Measurements from ENCODE around the gene MUC5B.
A peak's percentile ranks its signal among the peaks of the same experiment; 100 is the strongest.

Gene MUC5B

DNA sequence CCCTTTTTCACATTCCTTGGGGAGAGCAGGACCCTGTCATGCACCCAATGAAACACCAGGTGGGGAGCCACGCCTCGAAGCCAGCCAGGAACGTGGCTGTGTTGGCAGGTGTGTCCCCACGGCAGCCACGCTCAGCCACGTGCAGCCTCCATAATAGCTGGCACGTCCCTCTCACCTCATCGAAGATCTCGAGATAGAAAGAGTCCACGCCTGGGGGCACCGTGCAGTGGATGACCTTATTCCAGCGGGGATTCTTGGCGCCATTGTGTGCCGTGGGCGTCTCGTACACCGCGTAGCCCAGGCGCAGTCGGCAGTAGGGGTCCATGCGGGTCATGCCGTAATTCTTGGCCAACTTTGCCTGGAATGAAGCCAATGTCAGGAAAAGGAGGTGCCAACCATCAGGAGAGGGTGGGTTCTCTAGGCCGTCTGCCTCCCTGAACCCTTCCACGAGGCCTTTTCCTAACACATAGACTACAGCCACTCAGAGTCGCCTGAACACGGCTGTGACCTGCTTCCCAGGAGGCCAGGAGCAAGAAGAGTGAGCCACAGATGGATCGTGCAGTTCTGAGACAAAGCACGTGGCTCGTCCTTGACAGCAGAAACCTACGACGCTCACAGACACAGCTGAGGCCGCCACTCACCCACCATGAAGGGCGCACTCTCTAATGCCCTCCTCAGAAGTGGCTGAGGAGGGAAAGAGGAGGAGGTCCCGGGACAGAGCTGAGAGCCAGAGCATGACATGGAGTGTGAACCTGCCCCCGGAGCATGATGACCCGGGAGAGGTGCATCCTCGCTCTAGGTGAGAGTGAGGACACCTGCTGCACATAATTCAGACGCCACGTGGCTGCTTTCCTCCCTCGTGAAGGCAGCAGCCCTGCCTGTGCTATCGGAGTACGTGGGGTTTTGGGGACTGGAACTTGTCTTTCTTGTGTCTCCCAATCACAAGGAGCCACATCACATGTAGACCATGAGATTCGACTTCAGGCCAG, 67.5 kb downstream of the MUC5B start:
- DNase-seq = no peak

DNA sequence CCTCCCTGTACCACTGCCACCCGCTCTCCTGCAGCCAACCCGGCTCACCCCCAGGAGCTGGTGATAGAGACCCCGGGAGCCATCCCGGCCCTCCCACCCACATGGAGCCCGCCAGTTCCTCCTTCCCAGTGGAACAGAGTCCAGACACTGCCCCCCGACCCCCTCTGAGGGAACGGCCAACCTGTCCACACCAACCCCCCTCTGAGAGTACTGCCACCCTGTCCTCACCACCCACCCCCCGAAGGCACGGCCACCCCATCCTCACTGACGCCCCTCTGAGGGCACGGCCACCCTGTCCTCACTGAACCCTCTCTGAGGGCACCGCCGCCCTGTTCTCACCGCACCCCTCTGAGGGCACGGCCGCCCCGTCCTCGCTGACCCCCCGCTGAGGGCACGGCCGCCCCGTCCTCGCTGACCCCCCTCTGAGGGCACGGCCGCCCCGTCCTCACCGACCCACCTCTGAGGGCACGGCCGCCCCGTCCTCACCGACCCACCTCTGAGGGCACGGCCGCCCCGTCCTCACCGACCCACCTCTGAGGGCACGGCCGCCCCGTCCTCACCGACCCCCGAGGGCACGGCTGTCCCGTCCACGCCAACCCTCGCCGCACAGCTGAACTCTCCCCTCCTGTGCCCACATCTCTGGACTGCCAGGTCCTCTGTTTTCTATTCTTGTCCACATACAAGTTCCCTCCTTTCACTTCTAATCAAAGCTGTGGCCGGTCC, 68.6 kb downstream of the MUC5B start:
- DNase-seq = no peak

DNA sequence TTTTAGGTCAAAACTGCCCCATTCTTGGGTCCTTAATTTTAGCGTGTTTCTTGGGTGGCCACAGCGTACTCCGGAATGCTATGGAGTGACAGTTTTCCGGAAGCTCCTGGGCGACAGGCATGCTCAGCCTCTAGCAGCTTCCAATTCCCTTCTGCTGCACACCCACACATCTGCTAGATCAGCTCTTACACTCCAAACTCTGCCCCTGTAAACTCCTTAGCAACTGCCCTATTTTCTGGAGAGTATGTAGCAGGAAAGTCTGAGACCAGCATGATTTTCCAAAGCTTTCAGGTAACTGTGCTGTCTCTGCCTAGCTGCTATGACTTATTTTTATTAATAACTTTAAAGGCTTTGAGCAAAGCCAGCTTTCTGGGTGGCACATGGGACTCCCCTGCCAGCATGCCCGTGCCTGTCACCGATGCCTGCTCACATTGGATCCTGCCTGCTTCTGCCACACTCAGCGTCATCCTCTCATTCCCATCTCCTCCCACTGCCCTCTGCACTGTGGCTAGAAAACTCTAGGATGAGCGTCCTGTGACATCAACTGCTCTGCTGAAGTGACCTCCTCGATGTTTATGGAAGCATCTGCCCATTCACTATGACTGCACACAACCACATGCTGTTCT, 69.3 kb downstream of the MUC5B start:
- DNase-seq = no peak

DNA sequence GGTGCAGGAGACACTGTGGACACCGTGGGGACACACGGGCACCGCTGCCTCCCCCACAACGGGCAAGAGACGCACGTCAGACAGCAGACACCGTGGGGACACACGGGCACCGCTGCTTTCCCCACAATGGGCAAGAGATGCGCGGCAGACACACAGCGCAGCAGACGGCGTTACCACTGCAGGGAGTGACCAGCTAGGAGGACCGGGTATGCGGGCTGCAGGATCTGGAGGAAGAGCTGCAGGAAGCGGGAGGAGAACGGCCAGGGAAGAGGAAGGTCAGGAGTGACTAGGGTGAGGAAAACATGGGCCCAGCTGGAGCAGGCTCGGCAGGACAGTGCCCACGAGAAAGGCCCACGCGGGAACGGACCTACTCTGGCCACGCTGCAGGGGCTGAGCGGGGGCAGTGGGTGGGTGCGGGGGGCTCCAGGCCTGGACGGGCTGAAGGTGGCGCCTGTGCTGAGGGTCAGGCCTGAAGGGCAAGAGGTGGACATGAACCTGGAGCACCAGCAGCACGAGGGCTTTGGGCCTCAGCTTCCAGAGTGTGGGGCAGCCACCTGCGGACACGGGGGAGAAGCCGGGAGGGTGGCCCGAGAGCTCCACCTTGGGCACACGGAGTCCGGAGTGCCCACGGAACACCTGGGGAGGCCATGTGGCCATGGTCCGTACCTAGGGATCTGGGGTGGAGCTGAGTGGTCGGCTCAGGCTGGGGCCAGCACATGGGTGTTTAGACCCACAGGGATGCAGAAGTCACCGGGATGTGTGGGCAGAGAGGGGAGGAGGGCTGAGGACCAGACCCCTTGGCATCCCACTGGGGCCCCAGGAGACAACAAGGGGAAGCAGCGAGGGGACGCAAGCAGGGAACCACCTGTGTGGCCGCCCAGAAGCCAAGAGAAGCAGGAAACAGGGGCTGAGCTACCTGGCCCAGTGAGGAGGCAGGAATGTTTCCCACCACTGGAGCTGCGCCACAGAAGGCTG, 70.1 kb downstream of the MUC5B start:
- DNase-seq = no peak

DNA sequence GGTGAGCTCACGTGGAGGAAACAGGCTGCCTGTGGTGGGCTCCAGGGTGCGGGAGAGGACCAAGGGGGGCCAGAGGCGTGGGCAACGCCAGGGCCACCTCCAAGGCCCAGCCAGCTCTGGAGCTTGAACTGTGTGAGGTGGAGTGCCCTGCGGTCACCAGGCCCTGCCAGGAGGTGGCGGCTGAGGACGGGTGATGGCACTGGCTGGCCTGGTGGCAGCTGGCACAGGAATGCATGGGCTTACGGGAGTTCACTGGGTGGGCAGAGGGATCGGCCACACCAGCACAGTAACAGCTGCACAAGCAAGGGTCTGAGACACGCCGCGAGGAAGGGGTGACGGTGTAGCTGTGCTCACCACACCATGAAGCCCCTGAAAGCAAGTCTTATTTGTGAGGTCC, 70.8 kb downstream of the MUC5B start:
- no peak for DNase-seq

DNA sequence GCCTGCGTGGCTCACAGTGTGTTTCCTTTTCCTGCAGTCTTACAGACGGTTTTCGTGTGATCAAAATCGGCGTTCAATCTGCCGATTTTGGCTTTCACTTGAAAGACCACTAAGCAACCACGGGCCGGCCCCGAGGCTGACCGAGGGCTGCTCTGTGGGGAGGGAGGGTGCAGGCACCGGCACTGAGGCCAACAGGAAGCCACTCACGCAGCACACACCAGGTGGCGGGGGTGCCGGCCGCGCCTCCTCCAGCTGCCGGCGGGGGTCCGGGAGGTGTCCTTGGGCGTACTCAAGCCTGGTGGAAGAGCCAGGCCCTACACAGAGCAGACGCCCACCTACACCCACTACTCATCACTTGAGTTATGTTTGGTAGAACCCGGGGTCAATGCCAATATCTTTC, 72.2 kb downstream of the MUC5B start:
- DNase-seq = no peak

DNA sequence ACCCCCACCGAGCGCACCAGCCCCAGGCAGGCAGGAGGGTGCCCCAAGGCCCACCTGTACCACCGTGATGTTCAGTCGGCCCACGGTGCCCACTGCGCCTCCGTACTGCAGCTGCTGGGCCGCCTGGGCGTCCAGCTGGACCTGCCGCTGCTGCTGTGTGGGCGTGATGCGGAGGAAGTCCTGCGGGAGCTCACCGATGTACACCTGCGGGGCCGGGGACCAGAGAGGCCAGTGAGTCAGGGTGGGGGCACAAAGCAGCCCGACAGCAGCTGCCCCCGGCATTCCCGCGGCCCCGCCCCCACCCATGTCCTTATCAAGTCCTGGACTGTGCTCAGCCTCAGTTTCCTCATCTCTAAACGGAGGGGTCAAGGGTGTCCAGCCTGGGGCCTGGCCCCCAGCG, 72.7 kb downstream of the MUC5B start:
- DNase-seq = no peak

DNA sequence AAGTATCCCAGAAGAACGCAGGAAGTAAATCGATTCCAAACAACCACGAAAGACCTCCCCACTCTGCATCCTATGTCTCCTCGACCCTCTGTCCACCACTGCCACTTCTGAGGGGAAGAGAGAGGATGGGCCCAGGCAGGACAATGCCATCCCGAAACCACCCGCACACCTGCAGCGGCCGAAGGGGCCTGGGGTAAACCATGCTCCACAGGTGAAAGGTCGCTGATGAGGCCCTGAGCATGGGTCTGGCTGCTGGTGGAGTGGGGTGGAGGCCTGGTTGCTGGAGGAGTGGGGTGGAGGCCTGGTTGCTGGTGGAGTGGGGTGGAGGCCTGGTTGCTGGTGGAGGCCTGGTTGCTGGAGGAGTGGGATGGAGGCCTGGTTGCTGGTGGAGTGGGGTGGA, 73.4 kb downstream of the MUC5B start:
- DNase-seq = no peak

DNA sequence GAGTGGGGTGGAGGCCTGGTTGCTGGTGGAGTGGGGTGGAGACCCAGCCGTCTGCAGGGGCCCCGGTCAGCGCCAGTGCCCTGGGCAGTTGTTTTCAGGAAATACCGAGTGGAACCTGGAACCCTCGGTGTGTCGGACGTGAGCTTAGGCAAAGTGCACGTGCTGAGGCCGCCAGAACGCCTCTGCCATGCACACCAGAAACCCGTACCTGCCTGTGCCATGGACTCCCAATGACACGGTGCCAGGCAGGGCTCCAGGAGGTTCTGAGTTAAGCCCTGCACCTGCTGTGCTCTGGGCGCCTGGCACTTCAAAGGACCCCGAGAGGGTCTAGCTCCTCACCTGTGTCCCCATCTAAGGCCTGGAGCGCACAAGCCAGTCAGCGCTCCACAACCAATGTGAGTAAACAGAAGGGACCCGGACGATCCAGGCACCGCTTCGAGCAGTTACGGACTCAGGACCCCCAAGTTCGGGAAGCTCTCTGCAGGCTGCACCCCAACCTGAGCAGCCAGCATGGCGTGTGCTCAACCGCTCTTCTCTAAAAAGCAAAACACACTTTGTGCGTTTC, 74.2 kb downstream of the MUC5B start:
- DNase-seq = no peak

DNA sequence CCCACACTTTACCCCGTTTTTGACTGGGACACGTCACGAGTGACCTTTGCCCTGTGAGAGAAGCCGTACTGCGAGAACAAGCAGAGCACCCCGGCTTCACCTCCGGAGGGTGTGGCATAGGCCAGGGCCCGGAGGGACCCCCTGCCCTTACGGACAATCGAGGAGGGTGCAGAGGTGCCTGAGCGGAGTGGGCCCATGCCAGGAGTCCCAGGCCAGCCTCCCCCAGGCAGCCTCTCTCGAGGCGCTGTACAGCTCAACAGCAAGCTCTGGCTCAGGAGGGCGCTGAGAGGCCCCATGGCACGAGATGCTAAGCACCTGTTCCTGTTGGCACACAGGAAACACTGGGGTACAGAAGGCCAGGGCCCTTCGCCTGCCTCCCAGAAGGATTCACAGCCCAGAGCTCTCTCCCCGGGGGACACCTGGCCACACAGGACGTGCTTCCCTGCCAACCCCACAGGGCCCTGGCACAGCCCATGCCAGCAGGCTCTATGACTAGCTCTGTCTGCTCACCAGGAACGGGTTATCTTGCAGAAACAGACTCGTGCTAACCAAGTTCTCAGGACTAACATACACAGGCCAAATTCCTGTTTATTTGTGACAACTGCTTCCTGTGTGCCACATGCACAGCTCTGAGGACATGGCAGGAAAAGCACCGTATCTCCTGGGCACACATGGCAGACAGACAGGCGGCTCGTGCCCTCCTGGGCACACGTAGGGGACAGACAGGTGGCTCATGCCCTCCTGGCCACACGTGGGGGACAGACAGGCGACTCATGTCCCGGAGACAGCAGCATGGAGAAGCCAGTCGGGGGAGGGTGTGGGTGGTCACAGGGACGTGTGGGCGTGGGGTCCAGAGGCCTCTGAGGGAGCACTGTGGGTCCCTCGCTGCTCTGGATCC, 75.0 kb downstream of the MUC5B start:
- no peak for DNase-seq

DNA sequence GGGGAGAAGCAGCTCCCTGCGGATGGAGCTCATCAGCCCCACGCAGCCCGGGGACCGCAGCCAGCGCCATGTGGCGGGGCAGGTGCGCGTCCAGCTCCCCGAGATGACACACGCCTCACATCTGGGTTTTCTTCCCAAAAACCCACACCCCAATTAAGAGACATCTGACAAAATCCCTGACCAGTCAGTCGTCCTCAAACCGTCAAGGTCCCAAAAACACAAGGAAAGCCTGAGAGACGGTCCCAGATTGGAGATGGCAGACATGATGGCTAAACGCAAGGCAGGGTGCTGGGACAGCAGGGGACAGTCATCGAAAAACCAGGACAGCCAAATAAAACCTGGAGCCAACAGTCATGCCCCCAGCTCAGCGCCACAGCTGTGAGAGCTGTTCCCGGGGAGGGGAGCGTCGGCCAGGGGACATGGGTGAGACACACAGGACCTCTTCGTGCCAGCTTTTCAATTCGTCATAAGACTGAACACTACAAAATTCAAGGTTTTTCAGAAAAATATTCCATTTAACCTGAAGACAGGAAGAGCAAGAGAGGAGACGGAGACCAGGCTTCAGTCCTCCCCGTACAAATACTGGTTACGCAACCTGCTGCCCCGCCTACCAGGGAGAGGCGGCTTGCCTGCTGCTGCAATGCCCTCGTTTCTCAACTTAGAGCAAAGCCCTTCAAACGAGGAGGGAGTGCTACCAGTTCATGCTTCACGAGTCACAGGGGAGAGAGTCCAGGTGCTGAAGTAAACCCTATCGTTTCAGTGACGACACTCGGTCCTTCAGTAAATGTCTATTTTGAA, 76.0 kb downstream of the MUC5B start:
- DNase-seq = peak; percentile 32

DNA sequence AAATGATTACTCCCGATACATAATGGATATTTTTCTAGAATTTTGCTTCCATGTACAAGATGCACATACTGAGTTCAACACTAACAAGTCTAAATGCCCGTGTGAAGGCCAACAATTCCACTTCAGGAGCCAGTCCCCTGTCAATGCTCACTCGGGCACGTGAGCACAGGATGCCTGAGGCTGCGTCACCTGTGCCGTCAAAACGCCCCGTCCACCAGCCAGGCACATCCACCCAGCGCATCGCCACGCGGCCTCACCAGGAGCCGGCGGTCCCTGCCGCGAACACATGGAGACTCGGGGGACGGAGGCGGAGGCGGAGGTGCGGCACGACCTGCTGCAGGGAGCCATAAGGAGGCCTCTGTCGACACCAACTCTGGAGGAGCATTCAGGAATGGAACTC, 76.8 kb downstream of the MUC5B start:
- no peak for DNase-seq

DNA sequence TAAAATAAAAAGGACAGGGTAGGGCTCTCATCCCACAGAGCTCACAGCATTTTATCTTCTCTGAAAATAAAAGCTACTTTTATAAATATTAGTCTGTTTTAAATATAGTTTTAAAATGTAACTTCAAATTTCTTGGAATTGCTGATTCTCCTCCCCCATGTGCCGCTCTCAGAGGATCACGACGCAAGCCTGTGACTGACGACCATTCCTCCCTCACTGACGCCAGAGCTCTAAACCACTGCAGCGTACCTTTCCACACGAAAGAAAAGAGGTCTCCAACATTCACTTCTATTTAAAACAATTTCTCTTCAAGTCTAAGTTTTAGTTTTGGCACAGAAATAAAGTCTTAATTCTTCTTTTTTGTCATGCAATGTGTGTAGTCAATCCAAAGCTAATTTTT, 77.3 kb downstream of the MUC5B start:
- DNase-seq = no peak

DNA sequence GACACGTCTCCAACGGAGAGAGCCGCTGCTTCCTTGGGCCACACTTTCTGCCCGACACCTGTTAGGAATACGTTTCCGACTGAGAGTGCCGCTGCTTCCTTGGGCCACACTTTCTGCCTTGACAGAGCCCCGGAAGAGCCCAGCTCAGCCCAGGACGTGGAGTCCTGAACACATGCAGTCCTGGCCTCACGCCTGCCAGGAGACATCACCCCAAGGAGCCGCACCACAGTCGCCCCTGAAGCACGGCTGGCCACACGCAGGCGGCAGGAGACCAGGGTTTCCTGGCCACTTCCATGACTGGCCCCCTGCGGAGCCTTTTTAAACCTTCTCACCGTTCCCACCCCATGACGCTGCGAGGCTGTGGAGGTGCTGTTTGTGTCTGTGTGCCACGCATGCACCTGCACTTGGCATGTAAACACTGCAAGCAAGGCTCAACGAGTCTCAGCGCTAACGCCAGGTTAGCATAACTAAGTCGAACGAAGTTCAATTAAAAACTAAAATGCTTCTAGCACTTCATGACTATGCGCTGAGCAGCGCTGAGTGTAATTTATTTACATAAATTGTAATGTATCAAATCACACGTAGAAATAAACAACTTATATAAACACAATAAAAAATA, 77.8 kb downstream of the MUC5B start:
- DNase-seq = no peak

DNA sequence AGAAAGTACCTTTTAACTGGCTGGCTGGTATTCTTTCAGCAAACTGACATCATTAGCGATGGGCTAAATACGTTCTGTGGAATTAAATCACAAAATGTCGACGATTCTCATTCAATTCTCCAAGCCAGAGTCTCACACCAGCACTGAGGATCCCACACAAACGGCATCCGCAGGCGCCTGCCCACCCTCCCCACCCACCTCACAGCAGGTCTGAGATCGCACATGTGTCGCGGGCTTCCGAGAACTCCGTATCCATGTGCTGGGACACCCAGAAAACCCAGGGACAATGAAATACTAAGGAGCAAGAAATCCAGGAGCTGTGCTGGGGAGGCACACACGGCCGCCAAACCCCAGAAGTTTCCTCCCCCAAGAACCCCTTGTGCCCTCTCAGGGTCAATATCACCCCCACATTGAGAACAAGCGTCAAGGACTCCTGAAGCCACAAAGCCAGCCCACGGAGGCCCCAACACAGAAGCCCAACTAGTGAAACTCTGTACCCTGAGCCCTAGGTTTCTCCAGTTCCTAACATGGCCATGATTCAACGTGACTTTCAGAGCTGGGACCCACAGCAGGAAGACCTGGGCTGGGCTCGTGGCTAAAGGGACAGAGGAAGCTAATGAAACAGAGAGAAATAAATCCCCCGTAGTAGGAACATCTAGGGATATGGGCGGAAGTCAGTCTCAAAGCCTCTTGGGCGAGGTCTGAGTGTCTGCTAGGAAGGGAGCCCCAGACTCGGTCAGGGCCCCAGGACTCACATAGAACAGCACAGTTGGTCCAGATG, 78.5 kb downstream of the MUC5B start:
- DNase-seq = no peak

DNA sequence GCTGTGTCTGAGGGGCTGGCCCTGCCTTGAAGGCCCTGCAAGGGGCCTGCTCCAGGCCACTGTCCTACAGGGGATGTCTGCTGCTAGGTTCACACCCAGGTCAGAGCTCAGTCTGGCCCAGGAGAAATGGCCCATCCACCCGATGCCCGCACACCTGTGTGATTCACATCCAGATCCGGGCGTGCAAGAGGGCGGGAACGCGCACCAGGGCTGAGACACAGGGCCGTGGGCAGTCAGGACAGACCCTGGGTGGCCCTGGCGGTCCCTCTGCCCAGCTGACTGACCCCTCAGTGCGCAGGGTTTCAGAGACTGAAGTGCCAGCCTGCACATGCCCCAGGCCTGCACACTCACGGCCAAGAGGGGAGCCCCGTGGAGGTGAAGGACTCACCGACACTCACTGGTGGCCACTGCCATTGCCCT, 79.2 kb downstream of the MUC5B start:
- no peak for DNase-seq

DNA sequence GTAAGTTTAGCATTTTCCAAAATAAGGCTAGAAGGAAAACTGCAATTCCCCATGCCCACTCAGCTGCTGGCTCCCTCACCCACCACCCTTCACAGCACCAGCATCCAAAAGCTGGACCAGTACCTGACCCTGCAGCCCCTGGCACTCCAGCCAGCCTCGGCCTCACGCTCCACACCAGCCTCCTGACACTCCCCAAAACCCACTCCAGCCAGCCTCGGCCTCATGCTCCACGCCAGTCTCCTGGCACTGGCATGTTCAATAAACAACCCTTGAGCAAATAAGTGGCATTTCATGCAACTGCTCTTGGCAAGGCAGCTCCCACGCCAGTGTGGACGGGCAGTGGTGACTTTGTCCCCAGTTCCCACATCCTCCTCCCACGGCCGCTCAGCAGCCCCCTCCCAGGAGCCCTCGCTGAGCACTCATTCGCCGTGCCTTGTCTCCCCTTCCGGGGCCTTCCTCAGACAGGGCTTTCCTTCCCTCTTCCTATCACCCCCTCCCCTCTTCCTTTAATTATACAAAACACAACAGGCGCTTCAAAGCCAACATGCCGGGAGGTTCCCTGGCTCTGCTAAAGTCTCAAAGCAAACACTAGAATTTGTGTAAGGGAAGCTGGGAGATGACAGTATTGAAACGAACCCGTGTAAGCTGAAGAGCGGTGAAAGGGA, 79.7 kb downstream of the MUC5B start:
- no peak for DNase-seq

DNA sequence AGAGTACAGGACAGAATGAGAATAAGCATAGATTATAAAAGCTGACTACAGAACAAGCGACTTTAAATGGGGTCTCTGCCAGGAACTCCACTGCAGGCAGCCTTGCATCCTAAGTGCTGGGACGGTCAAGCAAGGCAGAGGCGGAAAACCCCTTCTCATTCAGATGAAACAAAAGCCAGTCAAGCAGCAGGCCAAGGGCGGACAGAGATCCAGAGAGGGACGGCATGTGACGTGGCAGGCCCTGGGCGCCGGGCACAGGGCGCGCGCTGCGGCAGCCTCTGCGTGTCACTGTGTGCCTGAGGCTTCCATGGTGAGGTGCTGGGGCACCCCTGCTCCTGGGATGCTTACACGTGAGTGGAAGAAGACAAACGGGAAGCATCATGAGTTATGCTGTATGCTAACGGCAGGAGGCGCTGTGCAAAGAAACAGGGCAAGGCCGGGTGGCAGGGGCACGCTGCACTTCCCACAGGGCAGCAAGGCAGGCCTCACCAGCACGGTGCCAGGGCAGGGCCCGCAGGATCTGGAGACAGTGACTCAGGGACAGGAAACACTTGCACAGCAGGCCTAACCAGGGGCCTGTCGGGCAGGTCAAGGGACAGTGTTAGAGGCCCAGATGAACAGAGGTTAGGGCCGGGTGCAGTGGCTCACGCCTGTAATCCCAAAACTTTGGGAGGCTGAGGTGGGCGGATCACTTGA, 80.4 kb downstream of the MUC5B start:
- no peak for DNase-seq

All from fibroblast of upper back skin (primary cell).